HG02623 (cell line): ENCODE measurements around the gene OVCA2.

ENCODE experiments used
- ATAC-seq: cut with Tn5 transposase; IDR thresholded peaks from one replicate; pipeline ENCODE4 v1.9.1; 2021; ENCODE audit warnings: moderate library complexity; ENCODE audit not compliant: unreplicated experiment

OVCA2 gene

GRCh38 chr17:2064520-2064971 lies 22.7 kb downstream of the OVCA2 start:
- no peak for ATAC-seq

- no peak for ATAC-seq
Measured at GRCh38 chr17:2064980-2065785, 23.4 kb downstream of the OVCA2 start.

GRCh38 chr17:2065949-2066400 lies 24.2 kb downstream of the OVCA2 start:
- no peak for ATAC-seq

- no peak for ATAC-seq
Measured at GRCh38 chr17:2067048-2067561, 25.3 kb downstream of the OVCA2 start.

- ATAC-seq: no peak
Measured at GRCh38 chr17:2067608-2068024, 25.8 kb downstream of the OVCA2 start.

GRCh38 chr17:2068031-2068518 lies 26.3 kb downstream of the OVCA2 start:
- ATAC-seq: no peak

DNA sequence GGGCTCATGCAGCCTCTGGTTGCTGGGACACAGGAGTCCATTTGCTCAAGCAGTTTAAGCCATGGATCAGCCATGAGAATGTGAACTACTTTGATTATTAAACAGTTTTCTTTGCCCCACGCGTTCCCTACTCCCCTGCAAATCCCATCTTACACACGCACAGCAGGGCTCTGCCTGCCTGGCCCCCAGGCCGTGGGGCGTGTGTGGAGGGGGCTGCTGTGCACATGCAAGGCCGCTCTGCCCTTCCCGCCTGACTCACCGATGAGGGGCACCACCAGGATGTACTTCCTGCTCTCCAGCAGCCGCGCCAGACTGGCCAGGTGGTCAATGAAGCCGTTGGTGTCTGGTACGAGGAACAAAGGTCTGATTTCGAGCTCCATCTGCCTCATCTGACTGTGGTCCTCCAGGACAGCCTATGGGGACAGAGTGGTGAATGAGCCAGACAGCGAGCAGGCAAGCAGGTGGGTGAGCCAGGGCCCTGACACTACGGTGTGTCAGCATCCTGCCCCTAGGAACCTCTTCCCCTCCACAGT lies 26.8 kb downstream of the OVCA2 start:
- ATAC-seq: no peak

DNA sequence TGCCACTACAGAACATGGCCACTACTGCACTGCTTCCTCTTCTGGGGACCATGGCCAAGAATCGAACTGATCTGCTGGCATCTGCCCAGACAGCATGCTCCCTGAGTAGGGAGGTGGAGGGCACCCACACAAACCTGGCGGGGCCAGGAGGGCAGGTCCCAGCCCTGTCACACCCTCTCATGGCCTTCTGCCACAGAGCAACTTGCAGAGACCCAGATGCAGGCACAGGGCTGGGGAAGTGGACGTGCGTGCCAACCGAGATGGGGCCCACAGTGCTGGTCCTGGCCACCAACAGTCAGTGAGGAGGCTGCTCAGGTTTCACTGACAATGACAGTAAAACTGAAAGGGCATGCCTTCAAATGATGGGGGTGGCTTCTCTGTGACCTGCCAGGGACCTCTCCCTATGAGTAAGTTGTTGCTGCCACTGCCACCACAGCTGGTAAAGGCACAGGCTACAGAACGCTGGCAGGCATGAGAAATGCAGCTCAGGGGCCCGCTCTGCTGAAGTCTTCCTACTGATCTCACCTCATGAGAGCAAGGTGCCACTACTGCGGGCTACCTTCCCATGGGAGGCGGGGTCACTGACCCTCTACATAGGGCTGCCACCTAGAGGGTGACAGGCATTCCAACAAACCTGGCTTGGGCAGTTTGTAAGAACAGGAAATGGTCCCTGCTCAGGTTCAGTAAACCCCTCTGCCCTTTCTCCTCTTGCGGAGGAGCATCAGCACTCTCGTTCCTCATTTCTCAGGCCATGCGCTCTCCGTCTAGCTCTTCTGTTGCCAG lies 28.6 kb downstream of the OVCA2 start:
- ATAC-seq: peak; percentile 61

DNA sequence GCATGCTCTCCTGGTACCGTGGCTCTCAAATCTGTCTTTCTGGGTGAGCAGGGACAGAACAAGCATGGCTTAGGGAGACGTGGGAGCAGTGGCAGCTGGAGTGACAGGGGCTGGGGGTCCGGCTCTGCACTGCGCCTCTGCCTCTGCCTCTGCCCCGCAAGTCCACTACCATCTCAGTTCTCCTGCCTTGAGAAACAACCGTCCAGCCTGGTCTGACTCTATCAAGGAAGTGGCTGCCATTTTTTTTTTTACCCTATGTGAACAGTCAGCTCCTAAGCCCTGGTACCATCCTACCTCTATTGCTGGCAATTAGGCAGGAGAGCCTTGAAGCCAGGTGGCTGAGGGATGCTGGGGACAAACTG lies 29.2 kb downstream of the OVCA2 start:
- no peak for ATAC-seq

GRCh38 chr17:2071455-2072281 lies 29.8 kb downstream of the OVCA2 start:
- ATAC-seq: no peak

DNA sequence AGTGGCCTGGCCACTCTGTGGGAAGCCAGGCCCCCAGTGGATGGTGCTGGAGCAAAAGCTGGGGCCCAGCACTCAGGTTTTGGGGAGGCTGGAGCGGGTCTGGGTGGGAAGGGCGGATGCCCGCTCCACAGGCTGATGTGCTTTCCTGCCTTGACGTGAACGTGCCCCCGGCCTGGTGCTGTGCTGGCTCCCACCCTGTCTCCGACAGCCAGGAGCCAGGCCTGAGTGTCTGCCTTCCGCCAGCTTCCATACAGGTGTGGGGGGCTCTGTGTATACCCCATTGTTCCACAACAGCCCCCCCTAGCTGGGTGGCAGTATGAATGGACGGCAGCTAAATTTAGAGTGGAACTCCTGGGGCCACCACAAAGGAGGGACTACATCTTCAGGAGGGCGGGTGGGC lies 33.1 kb downstream of the OVCA2 start:
- ATAC-seq: no peak

- no peak for ATAC-seq
Measured at GRCh38 chr17:2075336-2076086, 33.7 kb downstream of the OVCA2 start.

DNA sequence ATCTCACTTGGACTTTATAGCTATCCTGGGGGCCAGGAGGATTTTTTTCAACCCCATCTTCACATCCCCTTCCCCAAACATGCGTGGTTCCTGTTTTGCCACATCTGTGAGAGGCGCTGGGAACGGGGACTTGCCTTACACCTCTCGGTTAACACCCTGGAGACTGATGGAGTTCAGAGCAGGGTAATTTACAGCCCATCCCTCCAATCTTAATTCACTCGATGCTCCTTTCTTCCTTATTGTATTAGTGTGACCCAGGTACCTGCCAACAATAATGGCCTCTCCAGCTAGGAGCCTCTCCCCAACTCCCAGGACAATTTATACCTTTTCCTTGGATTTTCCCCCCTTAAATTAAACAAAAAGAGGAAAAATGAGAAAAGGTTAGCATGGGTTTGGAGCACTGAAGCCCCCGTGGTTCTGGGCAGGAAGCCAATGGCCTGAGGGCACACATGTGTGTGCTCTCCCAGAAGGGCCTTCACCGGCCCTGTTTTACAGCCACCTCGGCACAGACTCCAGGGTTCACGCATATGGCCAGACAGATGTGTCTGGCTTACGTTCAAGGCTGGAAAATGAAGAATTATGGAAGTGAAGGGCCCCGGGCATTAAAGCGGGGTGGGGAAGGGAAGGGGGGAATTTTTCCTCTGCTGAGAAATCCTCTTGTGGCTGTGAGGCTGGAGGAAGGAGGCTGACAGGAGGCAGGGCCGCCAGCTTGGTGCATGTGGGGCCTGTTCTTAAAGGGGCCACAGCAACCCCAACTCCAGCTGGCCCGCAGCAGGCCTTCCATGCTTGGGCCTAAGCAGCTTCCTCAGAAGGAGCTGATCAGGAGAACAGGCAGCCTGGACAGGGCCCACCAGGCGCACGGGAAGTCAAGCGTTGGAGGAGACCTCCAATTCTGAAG lies 34.5 kb downstream of the OVCA2 start:
- ATAC-seq: no peak

GRCh38 chr17:2077040-2077439 lies 35.2 kb downstream of the OVCA2 start:
- no peak for ATAC-seq

DNA sequence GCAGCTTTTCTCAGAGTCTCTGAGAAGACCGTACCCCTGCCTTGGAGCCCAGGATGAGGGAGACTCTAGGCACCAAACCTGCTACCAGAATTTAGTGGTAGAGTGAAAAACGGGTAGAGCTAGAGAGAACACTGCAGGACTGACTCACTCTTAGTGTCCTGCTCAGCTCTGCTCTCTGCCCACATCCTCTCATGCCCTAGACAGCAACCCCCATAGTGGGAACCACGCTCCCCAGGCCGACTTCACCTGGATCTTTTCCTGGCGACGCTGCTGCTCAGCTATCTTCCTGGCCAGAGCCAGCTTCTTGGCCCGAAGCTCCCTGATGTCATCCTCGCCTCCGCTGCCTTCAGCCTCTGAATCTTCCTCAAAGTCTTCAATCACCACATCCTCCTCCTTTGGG lies 39.7 kb downstream of the OVCA2 start:
- ATAC-seq: no peak

GRCh38 chr17:2082003-2082781 lies 40.4 kb downstream of the OVCA2 start:
- ATAC-seq: no peak

- no peak for ATAC-seq
Measured at GRCh38 chr17:2083613-2084035, 41.8 kb downstream of the OVCA2 start.
